ENCODE data around the gene CISD2. TPM values are rescaled to one million over a fixed set of nuclear protein-coding genes. Genes with fewer than 3 reads are reported as not detected.
A peak's percentile ranks its signal among the peaks of the same experiment; 100 is the strongest.
"Not testable (repeated sequence)": the region's sequence is repeated elsewhere in the genome, so short reads cannot be mapped to it uniquely, and the experiment has no call there.

Gene CISD2
- total RNA-seq, 1 experiment from 2014 or later: 67.3 TPM

GRCh38 chr4:102881343-102881742 lies 12.6 kb downstream of the CISD2 start:
- DNase-seq (ENCODE audit: low read depth): no peak
- in situ Hi-C loops (cut with HindIII; ENCODE audit: low pct_unique_long_range_greater_than_20kb, low sequenced_read_pairs): no loop called here

GRCh38 chr4:102883278-102883677 lies 14.5 kb downstream of the CISD2 start:
- no peak for DNase-seq (ENCODE audit: low read depth)
- in situ Hi-C loops (cut with HindIII; ENCODE audit: low pct_unique_long_range_greater_than_20kb, low sequenced_read_pairs): no loop called here

GRCh38 chr4:102888570-102888969 lies 19.8 kb downstream of the CISD2 start:
- in situ Hi-C loops (cut with HindIII; ENCODE audit: low pct_unique_long_range_greater_than_20kb, low sequenced_read_pairs): not testable (repeated sequence)

GRCh38 chr4:102889866-102890265 lies 21.1 kb downstream of the CISD2 start:
- in situ Hi-C loops (cut with HindIII; ENCODE audit: low pct_unique_long_range_greater_than_20kb, low sequenced_read_pairs): not testable (repeated sequence)
- peak; percentile 63 for DNase-seq (ENCODE audit: low read depth)

More at GRCh38 chr4:102888570-102888969, 19.8 kb downstream of the CISD2 start:
- not testable (repeated sequence) for DNase-seq (ENCODE audit: low read depth)

- DNase-seq (ENCODE audit: low read depth); in situ Hi-C loops (cut with HindIII; ENCODE audit: low pct_unique_long_range_greater_than_20kb, low sequenced_read_pairs): not testable (repeated sequence)
These were observed 27.8 kb downstream of the CISD2 start for GRCh38 chr4:102896547-102896946.

GRCh38 chr4:102897610-102898009 lies 28.8 kb downstream of the CISD2 start:
- DNase-seq (ENCODE audit: low read depth); in situ Hi-C loops (cut with HindIII; ENCODE audit: low pct_unique_long_range_greater_than_20kb, low sequenced_read_pairs): not testable (repeated sequence)

- in situ Hi-C loops (cut with HindIII; ENCODE audit: low pct_unique_long_range_greater_than_20kb, low sequenced_read_pairs): no loop called here
- no peak for DNase-seq (ENCODE audit: low read depth)
These were observed 33.0 kb downstream of the CISD2 start for GRCh38 chr4:102901804-102902203.

- DNase-seq (ENCODE audit: low read depth): no peak
- in situ Hi-C loops (cut with HindIII; ENCODE audit: low pct_unique_long_range_greater_than_20kb, low sequenced_read_pairs): no loop called here
These were observed 50.1 kb downstream of the CISD2 start for GRCh38 chr4:102918859-102919258.

GRCh38 chr4:102919697-102920096 lies 50.9 kb downstream of the CISD2 start:
- DNase-seq (ENCODE audit: low read depth); in situ Hi-C loops (cut with HindIII; ENCODE audit: low pct_unique_long_range_greater_than_20kb, low sequenced_read_pairs): not testable (repeated sequence)

GRCh38 chr4:102935716-102936115 lies 66.9 kb downstream of the CISD2 start:
- in situ Hi-C loops (cut with HindIII; ENCODE audit: low pct_unique_long_range_greater_than_20kb, low sequenced_read_pairs): no loop called here
- no peak for DNase-seq (ENCODE audit: low read depth)

GRCh38 chr4:102938063-102938462 lies 69.3 kb downstream of the CISD2 start:
- in situ Hi-C loops (cut with HindIII; ENCODE audit: low pct_unique_long_range_greater_than_20kb, low sequenced_read_pairs); DNase-seq (ENCODE audit: low read depth): not testable (repeated sequence)

Other genes with a start within 250 kb of the CISD2 start
- 17.8 and 19.4 TPM in 2 replicates for gene MANBA, start 108.0 kb upstream of the CISD2 start, total RNA-seq (2014; rRNA removed; shearing (Covaris generic); ENCODE audit: low replicate concordance)
- 337 and 365 TPM in 2 replicates for gene UBE2D3, start 41.4 kb upstream of the CISD2 start, total RNA-seq (2014; rRNA removed; shearing (Covaris generic); ENCODE audit: low replicate concordance)
- gene SLC9B1, start 150.7 kb downstream of the CISD2 start, total RNA-seq (2014; rRNA removed; shearing (Covaris generic); ENCODE audit: low replicate concordance): not detected in 2 replicates
- 0.52 TPM in 1 of 2 replicates, not detected in the other for gene SLC9B2, start 207.8 kb downstream of the CISD2 start, total RNA-seq (2014; rRNA removed; shearing (Covaris generic); ENCODE audit: low replicate concordance)
- gene BDH2, start 230.8 kb downstream of the CISD2 start, total RNA-seq (2014; rRNA removed; shearing (Covaris generic); ENCODE audit: low replicate concordance): 54.2 and 57.2 TPM in 2 replicates

All from Caki2 (cell line).